Erythroblast (primary cell): ENCODE data around the gene NGFR.

Source experiments
- DNase-seq, 2 experiments: peaks; one replicate each; lab custom pipeline; 2025; lab: John Stamatoyannopoulos, UW
- GATA1 ChIP-seq: IDR thresholded peaks from 2 replicates; pipeline ENCODE4 v1.6.1; 2011; ENCODE audit warnings: low read depth, mild to moderate bottlenecking, control low read depth, low read length, moderate library complexity
- POLR2A ChIP-seq: IDR thresholded peaks from 2 replicates; pipeline ENCODE4 v1.6.1; 2011; ENCODE audit warnings: mild to moderate bottlenecking, low read length

The NGFR gene

DNA sequence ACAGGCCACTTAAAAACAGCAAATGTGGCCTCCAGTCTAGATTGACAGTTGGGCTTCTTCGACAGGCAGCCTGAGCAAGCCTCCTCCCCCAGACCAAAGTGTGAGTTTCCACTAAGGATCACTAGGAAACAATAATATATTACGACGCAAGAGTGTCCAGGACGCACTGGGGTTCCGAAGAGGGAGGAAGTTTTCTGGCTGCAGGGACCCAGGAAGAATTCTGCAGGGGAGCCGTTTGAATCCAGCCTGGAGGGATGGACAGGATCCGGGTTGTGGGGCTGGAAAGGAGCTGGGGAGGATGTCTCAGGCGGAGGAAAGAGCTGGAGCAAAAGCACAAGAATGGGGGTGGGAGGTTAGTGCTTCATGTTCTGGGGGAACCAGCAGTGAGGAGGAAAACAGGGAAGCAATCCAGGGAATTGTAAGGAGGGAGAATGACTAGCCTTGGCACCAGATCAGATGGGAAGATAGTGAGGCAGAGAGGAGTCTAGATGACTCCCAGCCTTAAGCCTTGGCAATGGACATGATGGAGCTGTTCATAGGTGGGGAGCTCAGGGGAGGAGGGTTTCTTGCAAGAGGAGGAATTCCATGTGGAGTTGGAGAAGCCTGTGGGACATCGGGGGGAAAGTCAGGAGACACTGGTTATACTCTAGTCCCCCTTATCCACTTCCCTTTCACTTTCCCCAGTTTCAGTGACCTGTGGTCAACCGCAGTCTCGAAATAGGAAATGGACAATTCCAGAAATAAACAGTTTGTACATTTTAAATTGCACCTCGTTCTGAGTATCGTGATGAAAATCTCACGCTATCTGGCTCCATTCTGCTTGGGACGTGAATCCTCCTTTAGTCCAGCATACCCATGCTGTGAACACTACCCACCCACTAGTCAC is 26.6 kb downstream of the NGFR start:
- no peak for DNase-seq
- TF ChIP-seq POLR2A (no peak), GATA1 (no peak)

DNA sequence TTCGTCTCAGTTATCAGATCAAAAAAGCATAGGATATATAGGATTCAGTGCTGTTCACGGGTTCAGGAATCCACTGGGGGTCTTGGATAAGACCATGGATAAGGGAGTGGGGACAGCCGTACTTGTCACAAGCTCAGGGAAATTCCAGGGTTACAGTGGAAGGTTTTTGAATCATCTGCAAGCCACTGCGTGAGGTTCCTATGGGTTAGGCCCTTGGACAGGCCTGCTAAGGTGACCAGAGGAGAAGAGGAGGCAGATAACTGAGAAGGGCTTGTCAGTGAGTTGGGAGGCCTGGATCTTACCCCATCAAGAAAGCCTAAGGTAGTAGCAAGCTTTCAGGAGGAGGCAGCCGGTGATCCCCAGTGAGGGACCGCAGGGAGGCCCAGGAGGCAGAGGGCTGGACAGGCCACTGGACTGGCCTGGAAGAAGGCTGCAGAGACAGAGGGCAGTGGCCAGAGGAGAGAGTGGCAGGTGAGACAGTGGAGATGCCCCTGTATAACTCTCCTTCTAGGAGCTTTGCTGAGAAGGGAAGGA is 27.3 kb downstream of the NGFR start:
- TF ChIP-seq POLR2A = no peak
- TF ChIP-seq GATA1 = no peak
- DNase-seq = no peak

- TF ChIP-seq GATA1 = no peak
- no peak for TF ChIP-seq POLR2A
- DNase-seq = no peak
Measured at GRCh38 chr17:49523196-49523595, 28.1 kb downstream of the NGFR start.

- DNase-seq = no peak
- no peak for TF ChIP-seq GATA1
- no peak for TF ChIP-seq POLR2A
Measured at GRCh38 chr17:49523706-49524472, 28.8 kb downstream of the NGFR start.

DNA sequence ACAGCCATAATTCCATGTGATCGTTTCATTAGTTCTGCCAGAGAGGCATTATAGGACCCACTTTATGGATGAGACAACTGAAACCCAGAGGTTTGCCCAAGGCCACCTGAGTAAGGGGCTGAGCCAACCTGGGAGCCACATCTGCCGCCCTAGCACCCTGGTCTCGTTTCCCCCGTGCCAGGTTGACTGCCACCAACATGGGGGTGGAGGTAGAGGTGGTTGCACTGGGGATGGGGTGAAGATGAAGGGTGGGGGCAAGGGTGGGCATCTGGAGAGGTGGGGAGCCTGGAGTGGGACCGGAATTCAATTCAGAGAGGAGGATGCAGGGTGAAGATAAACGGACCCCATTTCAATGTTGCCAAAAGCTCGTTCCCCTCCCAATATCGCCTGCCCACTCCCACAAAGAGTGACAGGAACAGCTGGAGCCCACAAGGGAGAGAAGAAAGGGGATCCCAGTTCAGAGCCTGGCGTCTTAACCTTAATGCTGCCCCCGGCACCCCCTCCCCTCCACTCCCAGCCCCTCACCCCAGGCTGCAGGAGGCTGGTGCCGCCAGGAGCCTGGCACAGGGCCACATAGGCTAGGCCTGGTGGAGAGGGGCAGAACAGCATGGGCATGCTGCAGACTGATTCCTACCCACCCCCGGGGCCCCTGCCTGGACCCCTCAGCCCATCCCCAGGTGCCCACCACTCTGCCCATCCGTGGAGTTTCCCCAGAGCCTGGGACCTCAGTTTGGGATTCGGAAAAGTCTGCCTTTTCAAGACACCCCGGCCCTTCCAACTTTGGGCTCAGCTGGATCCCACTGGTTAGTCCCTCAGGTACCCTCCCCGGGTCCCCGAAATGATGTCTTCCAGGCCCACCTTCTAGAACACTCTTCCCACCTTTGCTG is 29.6 kb downstream of the NGFR start:
- no peak for DNase-seq
- TF ChIP-seq POLR2A = no peak
- no peak for TF ChIP-seq GATA1

GRCh38 chr17:49525831-49526741 is 31.0 kb downstream of the NGFR start:
- DNase-seq = no peak
- TF ChIP-seq POLR2A = no peak
- TF ChIP-seq GATA1 = no peak

GRCh38 chr17:49527927-49528651 is 33.0 kb downstream of the NGFR start:
- no peak for DNase-seq
- TF ChIP-seq GATA1 (no peak), POLR2A (no peak)

GRCh38 chr17:49528966-49529365 is 33.9 kb downstream of the NGFR start:
- TF ChIP-seq POLR2A (no peak), GATA1 (no peak)
- no peak for DNase-seq

DNA sequence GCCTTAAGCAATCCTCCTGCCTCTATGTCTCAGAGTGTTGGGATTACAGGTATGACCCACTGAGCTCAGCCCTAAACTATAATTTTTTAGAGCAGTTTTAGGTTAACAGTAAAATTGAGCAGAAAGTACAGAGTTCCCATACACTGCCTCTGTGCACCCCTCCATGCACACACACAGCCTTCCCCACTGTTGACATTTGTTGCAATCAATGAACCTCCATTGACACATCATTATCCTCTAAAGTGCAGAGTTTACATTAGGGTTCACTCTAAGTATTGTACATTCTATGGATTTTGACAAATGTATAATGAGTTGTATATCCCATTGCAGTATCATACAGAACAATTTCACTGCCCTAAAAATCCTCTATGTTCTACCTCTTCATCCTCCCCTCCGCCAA is 35.0 kb downstream of the NGFR start:
- DNase-seq = no peak
- TF ChIP-seq GATA1 (no peak), POLR2A (no peak)

GRCh38 chr17:49543860-49544259 is 48.8 kb downstream of the NGFR start:
- TF ChIP-seq POLR2A = no peak
- TF ChIP-seq GATA1 = no peak
- DNase-seq = no peak

DNA sequence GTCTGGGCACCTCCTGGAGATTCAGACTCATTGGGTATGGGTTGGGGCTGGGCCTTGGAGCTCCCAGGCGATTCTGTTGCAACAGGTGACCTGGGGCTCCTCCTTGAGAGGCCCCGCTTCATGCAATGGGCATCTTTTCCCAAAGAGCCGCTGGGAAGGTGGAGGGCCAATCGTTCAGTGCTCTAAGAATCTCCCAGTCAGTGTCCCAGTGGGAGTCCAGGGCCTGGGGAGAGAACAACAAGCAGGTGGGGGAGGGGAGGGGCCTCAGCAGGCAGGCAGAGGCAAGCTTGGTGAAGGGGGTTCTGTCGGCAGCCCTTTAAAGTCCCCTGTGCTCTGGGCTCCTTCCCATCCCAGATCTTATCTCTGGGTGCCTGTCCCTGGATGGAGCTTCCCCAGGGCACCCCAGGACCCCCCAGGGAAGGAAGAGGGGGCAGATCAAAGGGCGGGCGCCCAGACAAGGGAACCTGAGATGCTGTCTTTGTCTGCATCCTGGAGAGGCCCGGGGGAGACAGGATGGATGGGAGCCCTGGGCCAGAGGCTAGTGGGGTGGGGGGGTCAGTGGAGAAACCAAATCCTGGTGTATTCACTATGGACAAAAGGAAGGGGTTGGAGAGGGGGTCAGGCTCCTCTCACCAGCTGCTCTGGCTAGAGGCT is 50.0 kb downstream of the NGFR start:
- no peak for DNase-seq
- TF ChIP-seq GATA1 (no peak), POLR2A (no peak)
